Measurements from ENCODE around the gene GHDC.

DNA sequence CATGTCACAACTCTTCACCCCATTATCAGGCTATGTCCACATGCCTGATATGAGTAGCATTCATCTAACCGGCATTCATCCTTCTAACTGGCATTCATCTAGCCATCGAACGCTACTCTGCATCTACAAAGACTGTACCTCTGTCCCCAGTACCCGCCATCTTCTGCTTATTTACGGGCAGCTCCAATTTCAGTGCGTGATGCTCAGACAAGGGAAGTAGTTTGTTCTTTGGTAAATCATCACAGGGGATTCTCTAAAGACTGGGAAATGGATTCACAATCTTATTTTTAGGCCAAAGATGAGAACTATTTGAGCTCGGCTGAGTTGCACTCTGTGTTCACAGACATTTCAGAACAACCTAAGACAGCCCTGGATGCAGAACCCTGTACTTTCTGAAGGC is 42.5 kb upstream of the GHDC start:
- TF ChIP-seq CTCF (IDR thresholded peaks at IDR 0.05; ENCODE audit: low read length) (no peak), EZH2 (IDR thresholded peaks at IDR 0.05; ENCODE audit: borderline replicate concordance, low read length) (no peak)

Data from OCI-LY1 (cell line).